DOHH2 (cell line): ENCODE measurements around the gene GAMT.

ENCODE experiments used
- H3F3A ChIP-seq: fragments of 200-600 bp; sonication (generic), shearing (Covaris generic); 2 replicates; pipeline ENCODE4 v1.6.0; 2016; ENCODE audit warnings: antibody characterized with exemption, mild to moderate bottlenecking; ENCODE audit not compliant: control insufficient read depth, insufficient read depth
- H3K27ac ChIP-seq: fragments of 200-600 bp; sonication (generic); 2 replicates; pipeline ENCODE4 v1.5.1; 2014; ENCODE audit warnings: low read depth, mild to moderate bottlenecking, low read length, moderate library complexity
- H3K27me3 ChIP-seq: fragments of 200-600 bp; sonication (generic); 2 replicates; pipeline ENCODE4 v1.6.1; 2014; ENCODE audit warnings: mild to moderate bottlenecking, low read length, mixed read lengths; ENCODE audit not compliant: control insufficient read depth
- H3K36me3 ChIP-seq: fragments of 200-600 bp; sonication (generic); 2 replicates; pipeline ENCODE4 v1.6.1; 2014; ENCODE audit warnings: mild to moderate bottlenecking, low read length, moderate library complexity, mixed read lengths; ENCODE audit not compliant: control insufficient read depth
- H3K4me1 ChIP-seq: fragments of 200-600 bp; sonication (generic); 2 replicates; pipeline ENCODE4 v1.6.1; 2014; ENCODE audit warnings: mild to moderate bottlenecking, low read length, mixed read lengths; ENCODE audit not compliant: control insufficient read depth
- H3K4me2 ChIP-seq: fragments of 200-600 bp; sonication (generic); 2 replicates; pipeline ENCODE4 v1.6.0; 2014; ENCODE audit warnings: mild to moderate bottlenecking, low read length, moderate library complexity
- H3K4me3 ChIP-seq: fragments of 200-600 bp; sonication (generic); 2 replicates; pipeline ENCODE4 v1.5.1; 2014; ENCODE audit warnings: mild to moderate bottlenecking, low read length, mixed read lengths
- H3K79me2 ChIP-seq: fragments of 200-600 bp; sonication (generic); 2 replicates; pipeline ENCODE4 v1.6.1; 2014; ENCODE audit warnings: mild to moderate bottlenecking, low read length, mixed read lengths; ENCODE audit not compliant: control insufficient read depth
- H3K9me2 ChIP-seq: fragments of 200-600 bp; sonication (generic); replicated peaks from 2 replicates; pipeline ENCODE4 v1.6.1; 2014; ENCODE audit warnings: mild to moderate bottlenecking, low read length, mixed read lengths; ENCODE audit not compliant: control insufficient read depth
- H3K9me3 ChIP-seq: fragments of 200-600 bp; sonication (generic); 2 replicates; pipeline ENCODE4 v1.6.1; 2014; ENCODE audit warnings: antibody characterized with exemption, low read length, mixed read lengths; ENCODE audit not compliant: control insufficient read depth, insufficient read depth
- H4K20me1 ChIP-seq: fragments of 200-600 bp; sonication (generic); 2 replicates; pipeline ENCODE4 v1.6.0; 2014; ENCODE audit warnings: low read depth, mild to moderate bottlenecking, antibody characterized with exemption, low read length, moderate library complexity; ENCODE audit not compliant: control insufficient read depth, insufficient read depth
- CTCF ChIP-seq: fragments of 200-600 bp; sonication (generic); IDR thresholded peaks from one replicate; pipeline ENCODE4 v1.5.1; 2014; ENCODE audit warnings: antibody characterized with exemption, mild to moderate bottlenecking, low read depth, low read length; ENCODE audit not compliant: poor library complexity, severe bottlenecking
- EZH2phosphoT487 ChIP-seq: fragments of 200-600 bp; sonication (generic); IDR thresholded peaks from 2 replicates; pipeline ENCODE4 v1.6.1; 2017; ENCODE audit warnings: borderline replicate concordance, mild to moderate bottlenecking, antibody characterized with exemption, low read length, moderate library complexity, mixed read lengths

GAMT gene

GRCh38 chr19:1395194-1396018 lies 5.9 kb downstream of the GAMT start:
- peaks cover 3% of the 10 kb centered on the region; the same call in 1 of the 2 replicates for H3F3A ChIP-seq
- H3K4me2 ChIP-seq = no peak overlapping the region
- peaks cover 6% of the 10 kb centered on the region for H3K79me2 ChIP-seq
- no peaks in the 10 kb centered on the region for H3K9me3 ChIP-seq
- H3K36me3 ChIP-seq = peaks cover 35% of the 10 kb centered on the region; the same call in 1 of the 2 replicates
- H4K20me1 ChIP-seq = peaks cover 3% of the 10 kb centered on the region
- TF ChIP-seq EZH2phosphoT487 = no peak
- no peak for TF ChIP-seq CTCF
- H3K9me2 ChIP-seq = no peaks in the 10 kb centered on the region
- H3K4me3 ChIP-seq = no peak overlapping the region
- H3K4me1 ChIP-seq = peaks cover 4% of the 10 kb centered on the region
- no peak overlapping the region for H3K27ac ChIP-seq
- H3K27me3 ChIP-seq = no peaks in the 10 kb centered on the region

GRCh38 chr19:1394252-1395193 lies 6.8 kb downstream of the GAMT start:
- Histone ChIP-seq H4K20me1 (peaks cover 3% of the 10 kb centered on the region), H3K9me3 (no peaks in the 10 kb centered on the region), H3K4me1 (no peaks in the 10 kb centered on the region), H3K4me2 (no peak overlapping the region), H3F3A (peaks cover 3% of the 10 kb centered on the region; the same call in 1 of the 2 replicates), H3K27ac (no peak overlapping the region), H3K4me3 (no peak overlapping the region), H3K9me2 (no peaks in the 10 kb centered on the region), H3K79me2 (no peaks in the 10 kb centered on the region), H3K36me3 (peaks cover 36% of the 10 kb centered on the region; the same call in 1 of the 2 replicates), H3K27me3 (no peaks in the 10 kb centered on the region)
- TF ChIP-seq CTCF (no peak), EZH2phosphoT487 (no peak)

GRCh38 chr19:1393841-1394240 lies 7.5 kb downstream of the GAMT start:
- H3K4me3 ChIP-seq = no peak overlapping the region
- no peaks in the 10 kb centered on the region for H3K9me3 ChIP-seq
- peaks cover 36% of the 10 kb centered on the region for H3K36me3 ChIP-seq
- H3K27me3 ChIP-seq = no peaks in the 10 kb centered on the region
- no peak overlapping the region for H3K27ac ChIP-seq
- no peaks in the 10 kb centered on the region for H3K9me2 ChIP-seq
- TF ChIP-seq CTCF = no peak
- TF ChIP-seq EZH2phosphoT487 = no peak
- no peaks in the 10 kb centered on the region for H3K79me2 ChIP-seq
- H3F3A ChIP-seq = peaks cover 3% of the 10 kb centered on the region; the same call in 1 of the 2 replicates
- H3K4me1 ChIP-seq = no peaks in the 10 kb centered on the region
- no peaks in the 10 kb centered on the region; the same call in 1 of the 2 replicates for H4K20me1 ChIP-seq
- H3K4me2 ChIP-seq = no peak overlapping the region
